ENCODE results near the gene KLHL25. TPM values are rescaled to one million over a fixed set of nuclear protein-coding genes. Genes with fewer than 3 reads are reported as not detected.
A peak's percentile ranks its signal among the peaks of the same experiment; 100 is the strongest.

KLHL25 gene
- polyA plus RNA-seq, 2 of the 4 experiments (the other 2 are of a cell fraction) = 3.2 to 6.1 TPM

DNA sequence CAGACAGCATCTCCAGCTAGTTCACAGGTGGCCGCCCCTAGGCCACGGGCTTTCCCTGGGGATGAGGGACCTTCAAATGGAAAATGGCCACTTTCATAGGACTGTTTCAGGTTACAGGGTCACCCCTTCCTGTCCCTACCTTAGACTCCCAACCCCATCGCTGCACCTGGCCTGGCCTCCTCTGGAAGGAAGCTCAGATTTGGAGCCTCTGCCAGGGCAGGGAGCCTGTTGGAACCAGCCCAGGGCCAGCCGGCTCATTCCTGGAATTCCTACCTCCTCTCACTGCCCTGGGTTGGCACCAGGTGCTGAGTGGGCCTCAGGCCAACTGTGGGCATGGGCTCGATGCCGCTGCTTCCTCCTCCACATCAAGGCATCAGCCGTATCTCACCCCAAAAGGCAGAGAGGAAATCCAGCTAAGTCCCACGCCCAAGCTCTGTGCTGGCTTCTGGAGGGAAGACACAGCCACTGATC, 42.2 kb downstream of the KLHL25 start:
- ATAC-seq (peak in 1 of 2 experiments; percentile 6; a peak in 3 of 6 replicates), FAIRE-seq (no peak), DNase-seq (ENCODE audit: low read depth in 1 of 2, low spot score in 1 of 2) (no peak)
- ChIA-PET CTCF (interaction anchor here (0.9 to 2.8 kb wide), 7 partner anchors 10 to 456 kb away, joined by 3 to 12 read pairs (median 4); no protein-coding TSS in a partner anchor), POLR2A (no interaction called here)
- no peak overlapping the region for H3K4me3 ChIP-seq
- WGBS (ENCODE audit: missing lambda C conversion rate) = 83% methylated on average over 8 of the region's 8 CpGs
- H3K27ac ChIP-seq = no peak overlapping the region
- H3K4me2 ChIP-seq = no peak overlapping the region
- no peaks in the 10 kb centered on the region for H3K4me1 ChIP-seq
- TF ChIP-seq, protein P1, sequence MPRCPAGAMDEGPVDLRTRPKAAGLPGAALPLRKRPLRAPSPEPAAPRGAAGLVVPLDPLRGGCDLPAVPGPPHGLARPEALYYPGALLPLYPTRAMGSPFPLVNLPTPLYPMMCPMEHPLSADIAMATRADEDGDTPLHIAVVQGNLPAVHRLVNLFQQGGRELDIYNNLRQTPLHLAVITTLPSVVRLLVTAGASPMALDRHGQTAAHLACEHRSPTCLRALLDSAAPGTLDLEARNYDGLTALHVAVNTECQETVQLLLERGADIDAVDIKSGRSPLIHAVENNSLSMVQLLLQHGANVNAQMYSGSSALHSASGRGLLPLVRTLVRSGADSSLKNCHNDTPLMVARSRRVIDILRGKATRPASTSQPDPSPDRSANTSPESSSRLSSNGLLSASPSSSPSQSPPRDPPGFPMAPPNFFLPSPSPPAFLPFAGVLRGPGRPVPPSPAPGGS (IDR thresholded peaks at IDR 0.05) = no peak
- no peak for TF ChIP-seq ESRRA (IDR thresholded peaks at IDR 0.05; ENCODE audit: borderline replicate concordance, low read length)
- TF ChIP-seq ZSCAN20 (CRISPR knock-in tag; IDR thresholded peaks at IDR 0.05) = no peak
- TF ChIP-seq MAFK (IDR thresholded peaks at IDR 0.05; ENCODE audit: partially characterized antibody) = no peak
- TF ChIP-seq, protein P2, sequence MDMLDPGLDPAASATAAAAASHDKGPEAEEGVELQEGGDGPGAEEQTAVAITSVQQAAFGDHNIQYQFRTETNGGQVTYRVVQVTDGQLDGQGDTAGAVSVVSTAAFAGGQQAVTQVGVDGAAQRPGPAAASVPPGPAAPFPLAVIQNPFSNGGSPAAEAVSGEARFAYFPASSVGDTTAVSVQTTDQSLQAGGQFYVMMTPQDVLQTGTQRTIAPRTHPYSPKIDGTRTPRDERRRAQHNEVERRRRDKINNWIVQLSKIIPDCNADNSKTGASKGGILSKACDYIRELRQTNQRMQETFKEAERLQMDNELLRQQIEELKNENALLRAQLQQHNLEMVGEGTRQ (IDR thresholded peaks at IDR 0.05) = no peak
- TF ChIP-seq TFCP2L1 (CRISPR knock-in tag; IDR thresholded peaks at IDR 0.05) = no peak
- no peak for TF ChIP-seq ZFP36 (IDR thresholded peaks at IDR 0.05; ENCODE audit: borderline replicate concordance, partially characterized antibody)
- TF ChIP-seq RNF2 (IDR thresholded peaks at IDR 0.05; ENCODE audit: borderline replicate concordance, low read depth) = no peak
- TF ChIP-seq RARB (CRISPR knock-in tag; IDR thresholded peaks at IDR 0.05) = no peak
- TF ChIP-seq EP300 (IDR thresholded peaks at IDR 0.05) = no peak
- TF ChIP-seq, protein P3, sequence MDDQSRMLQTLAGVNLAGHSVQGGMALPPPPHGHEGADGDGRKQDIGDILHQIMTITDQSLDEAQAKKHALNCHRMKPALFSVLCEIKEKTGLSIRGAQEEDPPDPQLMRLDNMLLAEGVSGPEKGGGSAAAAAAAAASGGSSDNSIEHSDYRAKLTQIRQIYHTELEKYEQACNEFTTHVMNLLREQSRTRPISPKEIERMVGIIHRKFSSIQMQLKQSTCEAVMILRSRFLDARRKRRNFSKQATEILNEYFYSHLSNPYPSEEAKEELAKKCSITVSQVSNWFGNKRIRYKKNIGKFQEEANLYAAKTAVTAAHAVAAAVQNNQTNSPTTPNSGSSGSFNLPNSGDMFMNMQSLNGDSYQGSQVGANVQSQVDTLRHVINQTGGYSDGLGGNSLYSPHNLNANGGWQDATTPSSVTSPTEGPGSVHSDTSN (IDR thresholded peaks at IDR 0.05) = no peak
- no peak for TF ChIP-seq ZC3H11A (IDR thresholded peaks at IDR 0.05)
- TF ChIP-seq, protein P4, sequence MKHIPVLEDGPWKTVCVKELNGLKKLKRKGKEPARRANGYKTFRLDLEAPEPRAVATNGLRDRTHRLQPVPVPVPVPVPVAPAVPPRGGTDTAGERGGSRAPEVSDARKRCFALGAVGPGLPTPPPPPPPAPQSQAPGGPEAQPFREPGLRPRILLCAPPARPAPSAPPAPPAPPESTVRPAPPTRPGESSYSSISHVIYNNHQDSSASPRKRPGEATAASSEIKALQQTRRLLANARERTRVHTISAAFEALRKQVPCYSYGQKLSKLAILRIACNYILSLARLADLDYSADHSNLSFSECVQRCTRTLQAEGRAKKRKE (CRISPR knock-in tag; IDR thresholded peaks at IDR 0.05; ENCODE audit: low read depth) = no peak
- no peak for TF ChIP-seq POLR2AphosphoS2 (conservative IDR thresholded peaks at IDR 0.05; ENCODE audit: low read length)
- no peak for TF ChIP-seq HEYL (CRISPR knock-in tag; IDR thresholded peaks at IDR 0.05)
- TF ChIP-seq, protein P5, sequence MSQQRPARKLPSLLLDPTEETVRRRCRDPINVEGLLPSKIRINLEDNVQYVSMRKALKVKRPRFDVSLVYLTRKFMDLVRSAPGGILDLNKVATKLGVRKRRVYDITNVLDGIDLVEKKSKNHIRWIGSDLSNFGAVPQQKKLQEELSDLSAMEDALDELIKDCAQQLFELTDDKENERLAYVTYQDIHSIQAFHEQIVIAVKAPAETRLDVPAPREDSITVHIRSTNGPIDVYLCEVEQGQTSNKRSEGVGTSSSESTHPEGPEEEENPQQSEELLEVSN (IDR thresholded peaks at IDR 0.05; ENCODE audit: borderline replicate concordance, low read depth) = no peak
- no peaks in the 10 kb centered on the region for H3K9me3 ChIP-seq

DNA sequence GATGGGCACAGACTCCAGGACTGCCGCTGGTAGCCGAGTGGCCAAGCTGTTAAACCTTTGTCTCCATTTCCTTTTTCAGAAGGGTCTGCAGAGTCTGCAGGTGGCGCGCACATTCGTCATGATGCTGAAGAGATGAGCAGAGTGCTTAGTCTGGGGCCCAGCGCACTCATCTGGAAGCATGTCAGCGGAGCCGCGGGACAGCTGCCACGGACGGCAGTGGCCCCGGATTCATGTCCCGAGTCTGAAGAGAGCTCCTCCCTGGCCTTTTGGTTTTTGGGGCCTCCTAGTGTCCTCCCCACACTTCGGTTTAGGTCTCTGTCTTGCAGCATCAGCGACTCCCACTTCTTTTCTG, 42.6 kb downstream of the KLHL25 start:
- Histone ChIP-seq H3K4me3 (no peak overlapping the region), H3K27ac (no peak overlapping the region), H3K4me2 (no peak overlapping the region), H3K4me1 (no peaks in the 10 kb centered on the region), H3K9me3 (no peaks in the 10 kb centered on the region)
- ChIA-PET POLR2A (no interaction called here), CTCF (interaction anchor here (0.9 to 2.8 kb wide), 7 partner anchors 10 to 456 kb away, joined by 3 to 12 read pairs (median 4); no protein-coding TSS in a partner anchor)
- DNase-seq (ENCODE audit: low read depth in 1 of 2, low spot score in 1 of 2) = no peak
- no peak for TF ChIP-seq KDM5A (IDR thresholded peaks at IDR 0.05)
- TF ChIP-seq NPAS2 (CRISPR knock-in tag; IDR thresholded peaks at IDR 0.05; ENCODE audit: borderline replicate concordance) = no peak
- no peak for TF ChIP-seq EP300 (IDR thresholded peaks at IDR 0.05)
- no peak for TF ChIP-seq CBX2 (IDR thresholded peaks at IDR 0.05; ENCODE audit: borderline replicate concordance, low read depth)
- TF ChIP-seq, protein P1 (IDR thresholded peaks at IDR 0.05) = no peak
- TF ChIP-seq RAD21 (conservative IDR thresholded peaks at IDR 0.05 in 1 of 2, IDR thresholded peaks at IDR 0.05 in 1 of 2) = no peak
- TF ChIP-seq ZFP36 (IDR thresholded peaks at IDR 0.05; ENCODE audit: borderline replicate concordance, partially characterized antibody) = no peak
- no peak for TF ChIP-seq NFE2L2 (conservative IDR thresholded peaks at IDR 0.05; ENCODE audit: low read length)
- TF ChIP-seq POLR2AphosphoS2 (conservative IDR thresholded peaks at IDR 0.05; ENCODE audit: low read length) = no peak
- TF ChIP-seq, protein P6, sequence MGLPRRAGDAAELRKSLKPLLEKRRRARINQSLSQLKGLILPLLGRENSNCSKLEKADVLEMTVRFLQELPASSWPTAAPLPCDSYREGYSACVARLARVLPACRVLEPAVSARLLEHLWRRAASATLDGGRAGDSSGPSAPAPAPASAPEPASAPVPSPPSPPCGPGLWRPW (IDR thresholded peaks at IDR 0.05) = no peak
- no peak for TF ChIP-seq RARB (CRISPR knock-in tag; IDR thresholded peaks at IDR 0.05)
- TF ChIP-seq CHD2 (IDR thresholded peaks at IDR 0.05; ENCODE audit: low read length, partially characterized antibody) = no peak
- no peak for TF ChIP-seq NR3C1 (IDR thresholded peaks at IDR 0.05)
- no peak for TF ChIP-seq ZSCAN20 (CRISPR knock-in tag; IDR thresholded peaks at IDR 0.05)
- TF ChIP-seq, protein P5 (IDR thresholded peaks at IDR 0.05; ENCODE audit: borderline replicate concordance, low read depth) = no peak
- ATAC-seq = no peak; a peak in 1 of 6 replicates
- WGBS (ENCODE audit: missing lambda C conversion rate) = 96% methylated on average over 15 of the region's 15 CpGs
- FAIRE-seq = no peak

Data from A549 (cell line).